Memory B cell (primary cell): Measurements from ENCODE around the gene COMT.

ENCODE experiments used
- ATAC-seq: fragments of 150-1000 bp; cut with Tn5 transposase; 2 replicates; pipeline ENCODE4 v1.10.0; 2021; ENCODE audit warnings: low read depth, mild to moderate bottlenecking, moderate library complexity
- DNase-seq, 2 donors: peaks; one replicate each; pipeline ENCODE4 v3.0.0; 2022; ENCODE audit warnings: low spot score in 2 of 2
- H3K27ac Mint-ChIP-seq: one replicate; pipeline ENCODE4 v1.8.0; 2022; ENCODE audit warnings: mild to moderate bottlenecking, moderate library complexity, mixed read lengths
- H3K27me3 Mint-ChIP-seq: one replicate; pipeline ENCODE4 v1.8.0; 2022; ENCODE audit warnings: mixed read lengths
- H3K36me3 Mint-ChIP-seq: one replicate; pipeline ENCODE4 v1.8.0; 2022; ENCODE audit warnings: mild to moderate bottlenecking, mixed read lengths
- H3K4me1 Mint-ChIP-seq: one replicate; pipeline ENCODE4 v1.8.0; 2022; ENCODE audit warnings: mixed read lengths
- H3K4me3 Mint-ChIP-seq: one replicate; pipeline ENCODE4 v1.8.0; 2022; ENCODE audit warnings: mild to moderate bottlenecking, moderate library complexity, mixed read lengths
- H3K9me3 Mint-ChIP-seq: one replicate; pipeline ENCODE4 v1.8.0; 2022; ENCODE audit warnings: mixed read lengths

Gene COMT

GRCh38 chr22:19943082-19944026 is 1.8 kb downstream of the COMT start:
- H3K36me3 Mint-ChIP-seq: peaks cover 2% of the 10 kb centered on the region
- H3K4me1 Mint-ChIP-seq: peaks cover 30% of the 10 kb centered on the region
- peak overlapping the region; percentile 94 for H3K27ac Mint-ChIP-seq
- no peaks in the 10 kb centered on the region for H3K9me3 Mint-ChIP-seq
- no peak for DNase-seq
- no peaks in the 10 kb centered on the region for H3K27me3 Mint-ChIP-seq
- ATAC-seq: no peak
- H3K4me3 Mint-ChIP-seq: peak overlapping the region; percentile 94

- no peaks in the 10 kb centered on the region for H3K27me3 Mint-ChIP-seq
- H3K4me1 Mint-ChIP-seq: peaks cover 19% of the 10 kb centered on the region
- H3K4me3 Mint-ChIP-seq: no peak overlapping the region
- no peaks in the 10 kb centered on the region for H3K9me3 Mint-ChIP-seq
- DNase-seq (no peak), ATAC-seq (no peak)
- no peak overlapping the region for H3K27ac Mint-ChIP-seq
- H3K36me3 Mint-ChIP-seq: peaks cover 13% of the 10 kb centered on the region
Measured at GRCh38 chr22:19948057-19948760, 6.6 kb downstream of the COMT start.

- no peak for DNase-seq
- Mint-ChIP-seq H3K4me1 (peaks cover 19% of the 10 kb centered on the region), H3K27ac (no peak overlapping the region), H3K27me3 (no peaks in the 10 kb centered on the region), H3K36me3 (peaks cover 11% of the 10 kb centered on the region), H3K4me3 (no peak overlapping the region), H3K9me3 (no peaks in the 10 kb centered on the region)
- no peak for ATAC-seq
Measured at GRCh38 chr22:19951346-19951745, 9.8 kb downstream of the COMT start.

GRCh38 chr22:19955241-19956128 is 13.9 kb downstream of the COMT start:
- H3K4me3 Mint-ChIP-seq: no peak overlapping the region
- H3K9me3 Mint-ChIP-seq: no peaks in the 10 kb centered on the region
- peaks cover 12% of the 10 kb centered on the region for H3K4me1 Mint-ChIP-seq
- no peak overlapping the region for H3K27ac Mint-ChIP-seq
- ATAC-seq: no peak
- DNase-seq: no peak
- peaks cover 7% of the 10 kb centered on the region for H3K36me3 Mint-ChIP-seq
- H3K27me3 Mint-ChIP-seq: no peaks in the 10 kb centered on the region

GRCh38 chr22:19957445-19957844 is 15.9 kb downstream of the COMT start:
- ATAC-seq (no peak), DNase-seq (no peak)
- Mint-ChIP-seq H3K27ac (no peak overlapping the region), H3K27me3 (no peaks in the 10 kb centered on the region), H3K4me3 (no peak overlapping the region), H3K36me3 (no peaks in the 10 kb centered on the region), H3K9me3 (no peaks in the 10 kb centered on the region), H3K4me1 (peaks cover 8% of the 10 kb centered on the region)

- no peak overlapping the region for H3K27ac Mint-ChIP-seq
- H3K4me3 Mint-ChIP-seq: no peak overlapping the region
- DNase-seq (no peak), ATAC-seq (no peak)
- no peaks in the 10 kb centered on the region for H3K9me3 Mint-ChIP-seq
- H3K36me3 Mint-ChIP-seq: peaks cover 2% of the 10 kb centered on the region
- H3K27me3 Mint-ChIP-seq: no peaks in the 10 kb centered on the region
- peaks cover 8% of the 10 kb centered on the region for H3K4me1 Mint-ChIP-seq
Measured at GRCh38 chr22:19958083-19959042, 16.8 kb downstream of the COMT start.

- DNase-seq (no peak), ATAC-seq (no peak)
- no peaks in the 10 kb centered on the region for H3K9me3 Mint-ChIP-seq
- H3K27ac Mint-ChIP-seq: no peak overlapping the region
- H3K36me3 Mint-ChIP-seq: peaks cover 2% of the 10 kb centered on the region
- no peak overlapping the region for H3K4me3 Mint-ChIP-seq
- H3K27me3 Mint-ChIP-seq: no peaks in the 10 kb centered on the region
- H3K4me1 Mint-ChIP-seq: peaks cover 5% of the 10 kb centered on the region
Measured at GRCh38 chr22:19959043-19959586, 17.5 kb downstream of the COMT start.

GRCh38 chr22:19959587-19960490 is 18.3 kb downstream of the COMT start:
- H3K36me3 Mint-ChIP-seq: peaks cover 2% of the 10 kb centered on the region
- H3K4me1 Mint-ChIP-seq: peaks cover 5% of the 10 kb centered on the region
- no peak overlapping the region for H3K4me3 Mint-ChIP-seq
- DNase-seq: no peak
- no peak for ATAC-seq
- no peaks in the 10 kb centered on the region for H3K27me3 Mint-ChIP-seq
- no peaks in the 10 kb centered on the region for H3K9me3 Mint-ChIP-seq
- no peak overlapping the region for H3K27ac Mint-ChIP-seq

- Mint-ChIP-seq H3K4me1 (peaks cover 2% of the 10 kb centered on the region), H3K27ac (no peak overlapping the region), H3K27me3 (no peaks in the 10 kb centered on the region), H3K36me3 (peaks cover 2% of the 10 kb centered on the region), H3K4me3 (no peak overlapping the region), H3K9me3 (no peaks in the 10 kb centered on the region)
- ATAC-seq: no peak
- no peak for DNase-seq
Measured at GRCh38 chr22:19960491-19961200, 19.1 kb downstream of the COMT start.

- no peak for ATAC-seq
- H3K27me3 Mint-ChIP-seq: no peaks in the 10 kb centered on the region
- H3K9me3 Mint-ChIP-seq: no peaks in the 10 kb centered on the region
- no peak overlapping the region for H3K27ac Mint-ChIP-seq
- DNase-seq: no peak
- H3K36me3 Mint-ChIP-seq: peaks cover 2% of the 10 kb centered on the region
- peaks cover 2% of the 10 kb centered on the region for H3K4me1 Mint-ChIP-seq
- no peak overlapping the region for H3K4me3 Mint-ChIP-seq
Measured at GRCh38 chr22:19961201-19961580, 19.6 kb downstream of the COMT start.

- H3K27ac Mint-ChIP-seq: no peak overlapping the region
- no peak for ATAC-seq
- H3K36me3 Mint-ChIP-seq: peaks cover 3% of the 10 kb centered on the region
- no peak overlapping the region for H3K4me3 Mint-ChIP-seq
- no peaks in the 10 kb centered on the region for H3K27me3 Mint-ChIP-seq
- DNase-seq: no peak
- H3K9me3 Mint-ChIP-seq: no peaks in the 10 kb centered on the region
- H3K4me1 Mint-ChIP-seq: peaks cover 2% of the 10 kb centered on the region
Measured at GRCh38 chr22:19961868-19962245, 20.3 kb downstream of the COMT start.
